Endothelial cell of umbilical vein (primary cell): ENCODE measurements around the gene OR9Q2. TPM values are rescaled to one million over a fixed set of nuclear protein-coding genes. Genes with fewer than 3 reads are reported as not detected.

ENCODE experiments used
- BruUV-seq: library from RNA; stranded (reverse); fragments of 400-500 nt; replicated peaks from 2 replicates; lab custom pipeline; 2021; lab: Mats Ljungman, UMichigan
- CTCF ChIA-PET: fragments of 300-600, 350-600 bp; sonication (Branson Sonifier 250); formaldehyde crosslinking; loops from one replicate; lab custom pipeline; 2021; ENCODE audit warnings: antibody characterized with exemption, inconsistent platforms; lab: Charles Lee
- POLR2A ChIA-PET: fragments of 300-600, 350-600 bp; sonication (Branson Sonifier 250); formaldehyde crosslinking; loops from one replicate; lab custom pipeline; 2021; ENCODE audit warnings: antibody characterized with exemption, inconsistent platforms; lab: Charles Lee
- DNase-seq: peaks from one replicate; pipeline ENCODE4 v3.0.0-alpha.2; 2011; ENCODE audit warnings: low read depth, low spot score
- FAIRE-seq: peaks from 2 replicates; lab custom pipeline; 2011; peaks lifted over from hg19 to GRCh38; lab: Jason Lieb, UNC
- H2AFZ ChIP-seq: 2 replicates; pipeline ENCODE4 v1.6.0; 2012; ENCODE audit warnings: low read depth, low read length, control low read depth, inconsistent platforms
- H3K27ac ChIP-seq: 2 replicates; pipeline ENCODE4 v1.5.1; 2011; ENCODE audit warnings: low read depth, mild to moderate bottlenecking, control low read depth, low read length, moderate library complexity; ENCODE audit not compliant: insufficient read depth
- H3K27me3 ChIP-seq, 2 experiments: 2 replicates each; pipeline versions ENCODE4 v1.6.0 to v1.6.1; 2011; ENCODE audit warnings: low read length in 2 of 2, mixed read lengths in 1 of 2; ENCODE audit not compliant: control insufficient read depth in 2 of 2, insufficient read depth in 2 of 2
- H3K36me3 ChIP-seq, 2 experiments: 2 replicates in 1 of 2; 3 replicates in 1 of 2; pipeline ENCODE4 v1.5.1; 2011; ENCODE audit warnings: low read length in 2 of 2, mild to moderate bottlenecking in 1 of 2, moderate library complexity in 1 of 2; ENCODE audit not compliant: control insufficient read depth in 2 of 2, insufficient read depth in 2 of 2; ENCODE audit errors: extremely low read depth in 1 of 2
- H3K4me1 ChIP-seq: 3 replicates; pipeline ENCODE4 v1.5.1; 2011; ENCODE audit warnings: mild to moderate bottlenecking, low read length; ENCODE audit not compliant: control insufficient read depth, insufficient read depth; ENCODE audit errors: extremely low read depth
- H3K4me2 ChIP-seq: 2 replicates; pipeline ENCODE4 v1.6.1; 2011; ENCODE audit warnings: low read length, control low read depth, mixed read lengths; ENCODE audit not compliant: insufficient read depth
- H3K4me3 ChIP-seq, 3 experiments: fragments of 200-600 bp in 1 of 3; sonication (generic), shearing (Covaris generic) in 1 of 3; replicated peaks in 1 of 3; 2 replicates each; pipeline ENCODE4 v1.5.1; 2011 to 2016; ENCODE audit warnings: control low read depth in 3 of 3, low read length in 3 of 3, mild to moderate bottlenecking in 2 of 3, inconsistent platforms in 1 of 3, low read depth in 1 of 3, moderate library complexity in 1 of 3; ENCODE audit not compliant: insufficient read depth in 1 of 3
- H3K79me2 ChIP-seq: 2 replicates; pipeline ENCODE4 v1.6.0; 2012; ENCODE audit warnings: low read length, inconsistent platforms; ENCODE audit not compliant: control insufficient read depth, insufficient read depth
- H3K9ac ChIP-seq: replicated peaks from 2 replicates; pipeline ENCODE3; 2011; ENCODE audit warnings: low read length, control low read depth; ENCODE audit not compliant: insufficient read depth; ENCODE audit errors: extremely low read depth
- H3K9me1 ChIP-seq: replicated peaks from 3 replicates; pipeline ENCODE4 v1.6.0; 2011; ENCODE audit warnings: mild to moderate bottlenecking, low read length; ENCODE audit not compliant: control insufficient read depth, insufficient read depth; ENCODE audit errors: extremely low read depth
- H3K9me3 ChIP-seq: replicated peaks from 2 replicates; pipeline ENCODE4 v1.5.1; 2012; ENCODE audit warnings: low read length, inconsistent platforms; ENCODE audit not compliant: control insufficient read depth, insufficient read depth
- H4K20me1 ChIP-seq: replicated peaks from 2 replicates; pipeline ENCODE3; 2011; ENCODE audit warnings: mild to moderate bottlenecking, low read length; ENCODE audit not compliant: control insufficient read depth, insufficient read depth; ENCODE audit errors: extremely low read depth
- EZH2 ChIP-seq: IDR thresholded peaks from 2 replicates; pipeline ENCODE4 v1.6.1; 2012; ENCODE audit warnings: borderline replicate concordance, low read depth, mild to moderate bottlenecking, moderate library complexity, low read length, inconsistent platforms; ENCODE audit not compliant: severe bottlenecking
- FOS ChIP-seq: IDR thresholded peaks from 2 replicates; pipeline ENCODE4 v1.6.1; 2011; ENCODE audit warnings: mild to moderate bottlenecking, low read length, moderate library complexity, borderline replicate concordance; ENCODE audit not compliant: insufficient read depth
- GATA2 ChIP-seq: IDR thresholded peaks from 2 replicates; pipeline ENCODE4 v1.7.0; 2011; ENCODE audit warnings: low read depth, mild to moderate bottlenecking, moderate library complexity, mixed read lengths, low read length; ENCODE audit not compliant: insufficient read length, insufficient read depth
- JUN ChIP-seq: IDR thresholded peaks from 2 replicates; pipeline ENCODE4 v1.6.1; 2011; ENCODE audit warnings: borderline replicate concordance, low read depth; ENCODE audit not compliant: insufficient read length, insufficient read depth
- MAX ChIP-seq: IDR thresholded peaks from 2 replicates; pipeline ENCODE4 v1.6.1; 2011; ENCODE audit not compliant: insufficient read depth, insufficient read length
- MYC ChIP-seq: IDR thresholded peaks from one replicate; pipeline ENCODE4 v1.6.1; 2011; ENCODE audit warnings: mild to moderate bottlenecking, low read depth, low read length
- POLR2A ChIP-seq: IDR thresholded peaks from 2 replicates; pipeline ENCODE4 v1.6.1; 2012; ENCODE audit warnings: low read depth, mild to moderate bottlenecking, control low read depth, low read length
- POLR2AphosphoS5 ChIP-seq: IDR thresholded peaks from 2 replicates; pipeline ENCODE4 v1.6.1; 2012; ENCODE audit warnings: low read depth, mild to moderate bottlenecking, control low read depth, low read length, moderate library complexity; ENCODE audit not compliant: insufficient read depth
- dilution Hi-C: fragments of 300-500 bp; cut with MboI; formaldehyde crosslinking; loops from one replicate; pipeline ENCODE4 v1.15.0; 2019; ENCODE audit warnings: low sequenced_read_pairs; ENCODE audit not compliant: extremely low pct_ligation_motif_present
- intact Hi-C: fragments of 100-400 bp; cut with micrococcal nuclease; formaldehyde crosslinking; loops from one replicate; pipeline ENCODE4 v1.10.0; 2022
- polyA plus RNA-seq, 4 experiments: library from polyadenylated mRNA; depleted of rRNA in 3 of 4; stranded (reverse) in 3 of 4; unstranded in 1 of 4; fragments of >200 nt; gene quantifications; 2 replicates each; pipeline versions ENCODE4 v1.2.1 to v1.2.3, GENCODE V29; 2011 to 2012; ENCODE audit warnings: missing spikeins in 1 of 4
- total RNA-seq: library from RNA; stranded (reverse); gene quantifications from 2 replicates; pipeline ENCODE4 v1.2.3, GENCODE V29; 2021
- TF ChIP-seq, protein P1 (sequence below), 2 donors: IDR thresholded peaks; 1 replicate in 1 of 2; 2 replicates in 1 of 2; pipeline ENCODE4 v1.5.1; 2011; ENCODE audit warnings: low read length in 2 of 2, mild to moderate bottlenecking in 2 of 2, moderate library complexity in 2 of 2, control low read depth in 1 of 2, inconsistent platforms in 1 of 2, low read depth in 1 of 2; ENCODE audit not compliant: insufficient read depth in 1 of 2; ENCODE audit errors: extremely low read depth in 1 of 2

OR9Q2 gene
- total and polyA plus RNA-seq, 2 donors (not counting 3 experiments of a cell fraction or from before 2014, with no cell fraction given) = not detected

- Histone ChIP-seq H3K27ac (no peak overlapping the region), H3K9ac (no peak overlapping the region), H3K4me2 (no peak overlapping the region), H4K20me1 (no peaks in the 10 kb centered on the region), H3K9me1 (no peaks in the 10 kb centered on the region), H2AFZ (no peak overlapping the region), H3K36me3 (no peaks in the 10 kb centered on the region), H3K79me2 (no peaks in the 10 kb centered on the region), H3K4me3 (no peak overlapping the region), H3K4me1 (no peaks in the 10 kb centered on the region), H3K27me3 (no peaks in the 10 kb centered on the region), H3K9me3 (no peaks in the 10 kb centered on the region)
- FAIRE-seq = no peak
- intact Hi-C loops (no loop called here), dilution Hi-C loops (no loop called here)
- DNase-seq = no peak
- POLR2A ChIA-PET = no interaction called here
- BruUV-seq = no TSS peak
- CTCF ChIA-PET = interaction anchor here (0.8 kb wide), 1 partner anchor 21 kb away, joined by 3 read pairs; no protein-coding TSS in a partner anchor
- TF ChIP-seq FOS = no peak
- no peak for TF ChIP-seq POLR2A
- TF ChIP-seq GATA2 = no peak
- TF ChIP-seq MAX = no peak
- no peak for TF ChIP-seq POLR2AphosphoS5
- no peak for TF ChIP-seq MYC
- TF ChIP-seq EZH2 = no peak
- TF ChIP-seq, protein P1, sequence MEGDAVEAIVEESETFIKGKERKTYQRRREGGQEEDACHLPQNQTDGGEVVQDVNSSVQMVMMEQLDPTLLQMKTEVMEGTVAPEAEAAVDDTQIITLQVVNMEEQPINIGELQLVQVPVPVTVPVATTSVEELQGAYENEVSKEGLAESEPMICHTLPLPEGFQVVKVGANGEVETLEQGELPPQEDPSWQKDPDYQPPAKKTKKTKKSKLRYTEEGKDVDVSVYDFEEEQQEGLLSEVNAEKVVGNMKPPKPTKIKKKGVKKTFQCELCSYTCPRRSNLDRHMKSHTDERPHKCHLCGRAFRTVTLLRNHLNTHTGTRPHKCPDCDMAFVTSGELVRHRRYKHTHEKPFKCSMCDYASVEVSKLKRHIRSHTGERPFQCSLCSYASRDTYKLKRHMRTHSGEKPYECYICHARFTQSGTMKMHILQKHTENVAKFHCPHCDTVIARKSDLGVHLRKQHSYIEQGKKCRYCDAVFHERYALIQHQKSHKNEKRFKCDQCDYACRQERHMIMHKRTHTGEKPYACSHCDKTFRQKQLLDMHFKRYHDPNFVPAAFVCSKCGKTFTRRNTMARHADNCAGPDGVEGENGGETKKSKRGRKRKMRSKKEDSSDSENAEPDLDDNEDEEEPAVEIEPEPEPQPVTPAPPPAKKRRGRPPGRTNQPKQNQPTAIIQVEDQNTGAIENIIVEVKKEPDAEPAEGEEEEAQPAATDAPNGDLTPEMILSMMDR (IDR thresholded peaks at IDR 0.05; ENCODE audit: extremely low read depth in 1 of 2, insufficient read depth in 1 of 2, low read depth in 1 of 2, low read length in 2 of 2) = no peak
- TF ChIP-seq JUN = no peak
Observed at GRCh38 chr11:58222721-58223120, 33.9 kb downstream of the OR9Q2 start.
